K562 (cell line): ENCODE measurements around the gene EXOC4. TPM values are rescaled to one million over a fixed set of nuclear protein-coding genes. Genes with fewer than 3 reads are reported as not detected.

Experiments
- GTF2A2 ChIP-seq: IDR thresholded peaks from 2 replicates; pipeline ENCODE4 v1.6.1; 2016; ENCODE audit warnings: mild to moderate bottlenecking, missing genetic modification characterization, missing compliant biosample characterization
- HMG20B ChIP-seq: fragments of 250-450 bp; sonication (Bioruptor Pico); IDR thresholded peaks from 2 replicates; pipeline ENCODE4 v1.5.0; 2021; ENCODE audit warnings: mild to moderate bottlenecking
- NBN ChIP-seq: fragments of 450-650 bp; IDR thresholded peaks from 2 replicates; pipeline ENCODE4 v1.6.1; 2016; ENCODE audit warnings: low read depth, mild to moderate bottlenecking
- PHF21A ChIP-seq: fragments of 450-650 bp; IDR thresholded peaks from 2 replicates; pipeline ENCODE4 v1.6.1; 2017; ENCODE audit warnings: low read depth, borderline replicate concordance
- TAF9B ChIP-seq: fragments of 450-650 bp; IDR thresholded peaks from 2 replicates; pipeline ENCODE4 v1.6.1; 2018; ENCODE audit warnings: mild to moderate bottlenecking; ENCODE audit not compliant: partially characterized antibody
- ZNF561 ChIP-seq: fragments of 450-650 bp; formaldehyde crosslinking; conservative IDR thresholded peaks from 2 replicates; pipeline ENCODE4 v1.4.0; 2020; ENCODE audit warnings: mild to moderate bottlenecking, moderate library complexity
- polyA plus RNA-seq, 8 experiments: library from polyadenylated mRNA; depleted of rRNA in 4 of 8; stranded (reverse) in 5 of 8; unstranded in 3 of 8; fragments of >200 nt; fragmentation: Nextera tagmentation in 2 of 8; fragmentation: Illumina TruSeq in 1 of 8; extraction: Ambion mirVana in 2 of 8; extraction: Trizol in 1 of 8; gene quantifications; 2 replicates each; pipeline versions ENCODE4 v1.2.1 to v1.2.3, GENCODE V29; 2011 to 2014; ENCODE audit warnings: inconsistent platforms in 1 of 8, missing spikeins in 1 of 8
- total RNA-seq, 7 experiments: library from RNA; depleted of rRNA in 6 of 7; stranded (reverse); fragments of >200 nt in 6 of 7; fragmentation: Illumina TruSeq in 2 of 7; extraction: Trizol in 2 of 7; gene quantifications; 2 replicates each; pipeline versions ENCODE4 v1.2.1 to v1.2.3, GENCODE V29; 2011 to 2021; ENCODE audit warnings: low replicate concordance in 1 of 7
- TF ChIP-seq, protein P1 (sequence below): fragments of 450-650 bp; formaldehyde crosslinking; IDR thresholded peaks from 2 replicates; pipeline ENCODE4 v1.4.0; 2020; ENCODE audit warnings: mild to moderate bottlenecking, moderate library complexity
- TF ChIP-seq, protein P2 (sequence below): fragments of 450-650 bp; IDR thresholded peaks from 2 replicates; pipeline ENCODE4 v1.6.1; 2016; ENCODE audit warnings: mild to moderate bottlenecking
- TF ChIP-seq, protein P3 (sequence below): fragments of 450-650 bp; IDR thresholded peaks from one replicate; pipeline ENCODE4 v1.6.1; 2018; ENCODE audit warnings: mild to moderate bottlenecking, moderate library complexity; ENCODE audit not compliant: partially characterized antibody
- TF ChIP-seq, protein P4 (sequence below), 2 experiments: fragments of 250-450 bp in 1 of 2; fragments of 450-650 bp in 1 of 2; sonication (Bioruptor Pico) in 1 of 2; IDR thresholded peaks; 2 replicates each; pipeline versions ENCODE4 v1.6.1 to v1.8.0; 2016 to 2021; ENCODE audit warnings: mild to moderate bottlenecking in 2 of 2, moderate library complexity in 2 of 2, missing compliant biosample characterization in 1 of 2, missing genetic modification characterization in 1 of 2
- TF ChIP-seq, protein P5 (sequence below): fragments of 450-650 bp; IDR thresholded peaks from 2 replicates; pipeline ENCODE4 v1.6.1; 2016; ENCODE audit warnings: low read depth

Gene EXOC4
- total and polyA plus RNA-seq, 9 of the 15 experiments (the other 6 are each of a cell fraction or from before 2014, with no cell fraction given), result 18.5 to 73.1 (median 46.6) TPM

DNA sequence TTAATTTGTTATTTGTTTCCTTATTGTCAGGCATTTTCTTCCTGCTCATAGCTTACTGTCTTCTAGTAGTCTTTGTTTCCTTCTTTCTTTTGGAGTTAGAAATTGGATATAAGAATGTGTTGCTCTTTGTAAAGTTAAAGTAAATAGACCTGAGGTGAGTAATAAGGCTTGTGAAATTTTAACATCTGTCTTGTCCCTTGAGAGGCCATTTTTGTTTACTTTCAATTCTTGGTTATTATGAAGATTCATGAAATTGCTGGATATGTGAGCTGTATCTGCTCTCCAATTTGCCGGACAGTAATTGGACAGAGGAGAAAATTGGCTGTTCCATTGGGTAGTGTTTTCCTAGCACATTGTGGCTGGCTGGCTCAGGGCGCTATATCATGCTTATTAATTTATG is 260.7 kb downstream of the EXOC4 start (continued):
- TF ChIP-seq, protein P1, sequence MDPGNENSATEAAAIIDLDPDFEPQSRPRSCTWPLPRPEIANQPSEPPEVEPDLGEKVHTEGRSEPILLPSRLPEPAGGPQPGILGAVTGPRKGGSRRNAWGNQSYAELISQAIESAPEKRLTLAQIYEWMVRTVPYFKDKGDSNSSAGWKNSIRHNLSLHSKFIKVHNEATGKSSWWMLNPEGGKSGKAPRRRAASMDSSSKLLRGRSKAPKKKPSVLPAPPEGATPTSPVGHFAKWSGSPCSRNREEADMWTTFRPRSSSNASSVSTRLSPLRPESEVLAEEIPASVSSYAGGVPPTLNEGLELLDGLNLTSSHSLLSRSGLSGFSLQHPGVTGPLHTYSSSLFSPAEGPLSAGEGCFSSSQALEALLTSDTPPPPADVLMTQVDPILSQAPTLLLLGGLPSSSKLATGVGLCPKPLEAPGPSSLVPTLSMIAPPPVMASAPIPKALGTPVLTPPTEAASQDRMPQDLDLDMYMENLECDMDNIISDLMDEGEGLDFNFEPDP (CRISPR knock-in tag), result no peak
- TF ChIP-seq, protein P2, sequence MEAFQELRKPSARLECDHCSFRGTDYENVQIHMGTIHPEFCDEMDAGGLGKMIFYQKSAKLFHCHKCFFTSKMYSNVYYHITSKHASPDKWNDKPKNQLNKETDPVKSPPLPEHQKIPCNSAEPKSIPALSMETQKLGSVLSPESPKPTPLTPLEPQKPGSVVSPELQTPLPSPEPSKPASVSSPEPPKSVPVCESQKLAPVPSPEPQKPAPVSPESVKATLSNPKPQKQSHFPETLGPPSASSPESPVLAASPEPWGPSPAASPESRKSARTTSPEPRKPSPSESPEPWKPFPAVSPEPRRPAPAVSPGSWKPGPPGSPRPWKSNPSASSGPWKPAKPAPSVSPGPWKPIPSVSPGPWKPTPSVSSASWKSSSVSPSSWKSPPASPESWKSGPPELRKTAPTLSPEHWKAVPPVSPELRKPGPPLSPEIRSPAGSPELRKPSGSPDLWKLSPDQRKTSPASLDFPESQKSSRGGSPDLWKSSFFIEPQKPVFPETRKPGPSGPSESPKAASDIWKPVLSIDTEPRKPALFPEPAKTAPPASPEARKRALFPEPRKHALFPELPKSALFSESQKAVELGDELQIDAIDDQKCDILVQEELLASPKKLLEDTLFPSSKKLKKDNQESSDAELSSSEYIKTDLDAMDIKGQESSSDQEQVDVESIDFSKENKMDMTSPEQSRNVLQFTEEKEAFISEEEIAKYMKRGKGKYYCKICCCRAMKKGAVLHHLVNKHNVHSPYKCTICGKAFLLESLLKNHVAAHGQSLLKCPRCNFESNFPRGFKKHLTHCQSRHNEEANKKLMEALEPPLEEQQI, result no peak
- TF ChIP-seq TAF9B, result no peak
- no peak for TF ChIP-seq GTF2A2 (tag)
- TF ChIP-seq ZNF561 (CRISPR knock-in tag), result no peak
- TF ChIP-seq HMG20B, result no peak
- TF ChIP-seq, protein P3, sequence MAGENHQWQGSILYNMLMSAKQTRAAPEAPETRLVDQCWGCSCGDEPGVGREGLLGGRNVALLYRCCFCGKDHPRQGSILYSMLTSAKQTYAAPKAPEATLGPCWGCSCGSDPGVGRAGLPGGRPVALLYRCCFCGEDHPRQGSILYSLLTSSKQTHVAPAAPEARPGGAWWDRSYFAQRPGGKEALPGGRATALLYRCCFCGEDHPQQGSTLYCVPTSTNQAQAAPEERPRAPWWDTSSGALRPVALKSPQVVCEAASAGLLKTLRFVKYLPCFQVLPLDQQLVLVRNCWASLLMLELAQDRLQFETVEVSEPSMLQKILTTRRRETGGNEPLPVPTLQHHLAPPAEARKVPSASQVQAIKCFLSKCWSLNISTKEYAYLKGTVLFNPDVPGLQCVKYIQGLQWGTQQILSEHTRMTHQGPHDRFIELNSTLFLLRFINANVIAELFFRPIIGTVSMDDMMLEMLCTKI, result no peak
- TF ChIP-seq PHF21A, result no peak
- TF ChIP-seq, protein P4, sequence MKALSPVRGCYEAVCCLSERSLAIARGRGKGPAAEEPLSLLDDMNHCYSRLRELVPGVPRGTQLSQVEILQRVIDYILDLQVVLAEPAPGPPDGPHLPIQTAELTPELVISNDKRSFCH (CRISPR knock-in tag; IDR thresholded peaks at IDR 0.05), result no peak
- TF ChIP-seq, protein P4 (tag; IDR thresholded peaks at IDR 0.05), result no peak
- no peak for TF ChIP-seq NBN
- TF ChIP-seq, protein P5, sequence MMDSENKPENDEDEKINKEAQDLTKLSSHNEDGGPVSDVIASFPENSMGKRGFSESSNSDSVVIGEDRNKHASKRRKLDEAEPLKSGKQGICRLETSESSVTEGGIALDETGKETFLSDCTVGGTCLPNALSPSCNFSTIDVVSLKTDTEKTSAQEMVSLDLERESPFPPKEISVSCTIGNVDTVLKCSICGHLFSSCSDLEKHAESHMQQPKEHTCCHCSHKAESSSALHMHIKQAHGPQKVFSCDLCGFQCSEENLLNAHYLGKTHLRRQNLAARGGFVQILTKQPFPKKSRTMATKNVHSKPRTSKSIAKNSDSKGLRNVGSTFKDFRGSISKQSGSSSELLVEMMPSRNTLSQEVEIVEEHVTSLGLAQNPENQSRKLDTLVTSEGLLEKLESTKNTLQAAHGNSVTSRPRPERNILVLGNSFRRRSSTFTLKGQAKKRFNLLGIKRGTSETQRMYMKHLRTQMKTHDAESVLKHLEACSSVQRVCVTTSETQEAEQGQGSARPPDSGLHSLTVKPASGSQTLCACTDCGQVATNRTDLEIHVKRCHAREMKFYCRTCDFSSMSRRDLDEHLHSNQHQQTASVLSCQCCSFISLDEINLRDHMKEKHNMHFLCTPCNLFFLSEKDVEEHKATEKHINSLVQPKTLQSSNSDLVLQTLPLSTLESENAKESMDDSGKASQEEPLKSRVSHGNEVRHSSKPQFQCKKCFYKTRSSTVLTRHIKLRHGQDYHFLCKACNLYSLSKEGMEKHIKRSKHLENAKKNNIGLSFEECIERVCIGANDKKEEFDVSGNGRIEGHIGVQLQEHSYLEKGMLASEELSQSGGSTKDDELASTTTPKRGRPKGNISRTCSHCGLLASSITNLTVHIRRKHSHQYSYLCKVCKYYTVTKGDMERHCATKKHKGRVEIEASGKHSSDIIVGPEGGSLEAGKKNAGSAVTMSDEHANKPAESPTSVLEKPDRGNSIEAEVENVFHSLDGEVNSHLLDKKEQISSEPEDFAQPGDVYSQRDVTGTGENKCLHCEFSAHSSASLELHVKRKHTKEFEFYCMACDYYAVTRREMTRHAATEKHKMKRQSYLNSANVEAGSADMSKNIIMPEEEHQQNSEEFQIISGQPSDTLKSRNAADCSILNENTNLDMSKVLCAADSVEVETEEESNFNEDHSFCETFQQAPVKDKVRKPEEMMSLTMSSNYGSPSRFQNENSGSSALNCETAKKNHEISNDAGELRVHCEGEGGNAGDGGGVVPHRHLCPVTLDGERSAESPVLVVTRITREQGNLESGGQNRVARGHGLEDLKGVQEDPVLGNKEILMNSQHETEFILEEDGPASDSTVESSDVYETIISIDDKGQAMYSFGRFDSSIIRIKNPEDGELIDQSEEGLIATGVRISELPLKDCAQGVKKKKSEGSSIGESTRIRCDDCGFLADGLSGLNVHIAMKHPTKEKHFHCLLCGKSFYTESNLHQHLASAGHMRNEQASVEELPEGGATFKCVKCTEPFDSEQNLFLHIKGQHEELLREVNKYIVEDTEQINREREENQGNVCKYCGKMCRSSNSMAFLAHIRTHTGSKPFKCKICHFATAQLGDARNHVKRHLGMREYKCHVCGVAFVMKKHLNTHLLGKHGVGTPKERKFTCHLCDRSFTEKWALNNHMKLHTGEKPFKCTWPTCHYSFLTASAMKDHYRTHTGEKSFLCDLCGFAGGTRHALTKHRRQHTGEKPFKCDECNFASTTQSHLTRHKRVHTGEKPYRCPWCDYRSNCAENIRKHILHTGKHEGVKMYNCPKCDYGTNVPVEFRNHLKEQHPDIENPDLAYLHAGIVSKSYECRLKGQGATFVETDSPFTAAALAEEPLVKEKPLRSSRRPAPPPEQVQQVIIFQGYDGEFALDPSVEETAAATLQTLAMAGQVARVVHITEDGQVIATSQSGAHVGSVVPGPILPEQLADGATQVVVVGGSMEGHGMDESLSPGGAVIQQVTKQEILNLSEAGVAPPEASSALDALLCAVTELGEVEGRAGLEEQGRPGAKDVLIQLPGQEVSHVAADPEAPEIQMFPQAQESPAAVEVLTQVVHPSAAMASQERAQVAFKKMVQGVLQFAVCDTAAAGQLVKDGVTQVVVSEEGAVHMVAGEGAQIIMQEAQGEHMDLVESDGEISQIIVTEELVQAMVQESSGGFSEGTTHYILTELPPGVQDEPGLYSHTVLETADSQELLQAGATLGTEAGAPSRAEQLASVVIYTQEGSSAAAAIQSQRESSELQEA, result no peak
- TF ChIP-seq, all 486 proteins: peak for 0
